Neural crest cell (in vitro differentiated cells): ENCODE results near the gene ABHD2. TPM values are rescaled to one million over a fixed set of nuclear protein-coding genes. Genes with fewer than 3 reads are reported as not detected.
"Not testable (repeated sequence)": the region's sequence is repeated elsewhere in the genome, so short reads cannot be mapped to it uniquely, and the experiment has no call there.

Experiments used
- DNase-seq: peaks from one replicate; pipeline ENCODE4 v3.0.0; 2021; ENCODE audit warnings: low read depth, mixed read lengths, low spot score
- H3K27ac Mint-ChIP-seq: one replicate; pipeline ENCODE4 v1.8.0; 2021; ENCODE audit warnings: mild to moderate bottlenecking, mixed read lengths; ENCODE audit not compliant: unreplicated experiment
- H3K27me3 Mint-ChIP-seq: 2 replicates; pipeline ENCODE4 v1.8.0; 2021; ENCODE audit warnings: low read depth, mild to moderate bottlenecking, mixed read lengths
- H3K36me3 Mint-ChIP-seq: 2 replicates; pipeline ENCODE4 v1.8.0; 2021; ENCODE audit warnings: low read depth, mild to moderate bottlenecking, mixed read lengths
- H3K4me1 Mint-ChIP-seq: 2 replicates; pipeline ENCODE4 v1.8.0; 2021; ENCODE audit warnings: mixed read lengths
- H3K4me3 Mint-ChIP-seq: one replicate; pipeline ENCODE4 v1.8.0; 2021; ENCODE audit warnings: mild to moderate bottlenecking, mixed read lengths
- H3K9me3 Mint-ChIP-seq: 2 replicates; pipeline ENCODE4 v1.8.0; 2021; ENCODE audit warnings: mixed read lengths
- CTCF ChIP-seq: fragments of 200-600 bp; sonication (generic); conservative IDR thresholded peaks from 2 replicates; pipeline ENCODE4 v1.5.0; 2021; ENCODE audit warnings: antibody characterized with exemption, mild to moderate bottlenecking
- total RNA-seq: library from RNA; stranded (reverse); gene quantifications from 2 replicates; pipeline ENCODE4 v1.2.1, GENCODE V29; 2021

Gene ABHD2
- total RNA-seq, 1 donor from 2014 or later, result 31.0 TPM

GRCh38 chr15:89115547-89115946, 27.3 kb downstream of the ABHD2 start:
- Mint-ChIP-seq H3K27me3 (no peaks in the 10 kb centered on the region), H3K4me1 (peaks cover 45% of the 10 kb centered on the region), H3K4me3 (no peak overlapping the region), H3K27ac (no peak overlapping the region), H3K36me3 (peaks cover 3% of the 10 kb centered on the region), H3K9me3 (no peaks in the 10 kb centered on the region)
- no peak for DNase-seq
- TF ChIP-seq CTCF, result no peak

- Mint-ChIP-seq H3K4me3 (no peak overlapping the region), H3K36me3 (peaks cover 3% of the 10 kb centered on the region), H3K9me3 (no peaks in the 10 kb centered on the region), H3K4me1 (peaks cover 45% of the 10 kb centered on the region), H3K27ac (peak overlapping the region; percentile 95), H3K27me3 (no peaks in the 10 kb centered on the region)
- no peak for DNase-seq
- no peak for TF ChIP-seq CTCF
Measured at GRCh38 chr15:89116404-89116803, 28.1 kb downstream of the ABHD2 start.

GRCh38 chr15:89117790-89118189, 29.5 kb downstream of the ABHD2 start:
- no peak overlapping the region for H3K4me3 Mint-ChIP-seq
- no peaks in the 10 kb centered on the region for H3K9me3 Mint-ChIP-seq
- TF ChIP-seq CTCF, result no peak
- no peaks in the 10 kb centered on the region for H3K27me3 Mint-ChIP-seq
- peaks cover 3% of the 10 kb centered on the region for H3K36me3 Mint-ChIP-seq
- no peak overlapping the region for H3K27ac Mint-ChIP-seq
- H3K4me1 Mint-ChIP-seq, result peaks cover 45% of the 10 kb centered on the region
- no peak for DNase-seq

- peaks cover 38% of the 10 kb centered on the region for H3K4me1 Mint-ChIP-seq
Measured at GRCh38 chr15:89118481-89118989, 30.3 kb downstream of the ABHD2 start.

GRCh38 chr15:89119489-89120478, 31.5 kb downstream of the ABHD2 start:
- TF ChIP-seq CTCF, result no peak
- no peaks in the 10 kb centered on the region for H3K9me3 Mint-ChIP-seq
- no peak overlapping the region for H3K27ac Mint-ChIP-seq
- no peak for DNase-seq
- H3K36me3 Mint-ChIP-seq, result peaks cover 3% of the 10 kb centered on the region
- peaks cover 29% of the 10 kb centered on the region for H3K4me1 Mint-ChIP-seq
- H3K27me3 Mint-ChIP-seq, result no peaks in the 10 kb centered on the region
- no peak overlapping the region for H3K4me3 Mint-ChIP-seq

More at GRCh38 chr15:89118481-89118989, 30.3 kb downstream of the ABHD2 start:
- H3K4me3 Mint-ChIP-seq, result no peak overlapping the region
- TF ChIP-seq CTCF, result no peak
- DNase-seq, result no peak
- H3K27me3 Mint-ChIP-seq, result no peaks in the 10 kb centered on the region
- H3K9me3 Mint-ChIP-seq, result no peaks in the 10 kb centered on the region
- no peak overlapping the region for H3K27ac Mint-ChIP-seq
- H3K36me3 Mint-ChIP-seq, result peaks cover 3% of the 10 kb centered on the region

GRCh38 chr15:89120479-89121000, 32.3 kb downstream of the ABHD2 start:
- not testable (repeated sequence) for H3K9me3 Mint-ChIP-seq, H3K36me3 Mint-ChIP-seq, H3K4me3 Mint-ChIP-seq, H3K27ac Mint-ChIP-seq, H3K27me3 Mint-ChIP-seq, DNase-seq
- H3K4me1 Mint-ChIP-seq, result peaks cover 21% of the 10 kb centered on the region
